Motor neuron (in vitro differentiated cells): ENCODE data around the gene ACADL. TPM values are rescaled to one million over a fixed set of nuclear protein-coding genes. Genes with fewer than 3 reads are reported as not detected.

Source experiments
- ATAC-seq, 8 experiments: fragments of 200-7000 bp; cut with Tn5 transposase; replicated peaks in 6 of 8; 2 replicates each; pipeline ENCODE4 v1.8.0; 2021; ENCODE audit warnings: mild to moderate bottlenecking in 8 of 8, moderate library complexity in 8 of 8
- H3K27ac ChIP-seq, 2 donors: fragments of 250-450 bp; sonication (Bioruptor Pico); 2 replicates each; pipeline ENCODE4 v1.9.0; 2021; ENCODE audit warnings: antibody characterized with exemption in 2 of 2, mild to moderate bottlenecking in 2 of 2, moderate library complexity in 1 of 2
- H3K4me1 ChIP-seq, 2 donors: fragments of 250-450 bp; sonication (Bioruptor Pico); replicated peaks in 1 of 2; 2 replicates each; pipeline ENCODE4 v1.6.1; 2021; ENCODE audit warnings: antibody characterized with exemption in 2 of 2, mild to moderate bottlenecking in 2 of 2, moderate library complexity in 1 of 2
- H3K4me3 ChIP-seq, 5 donors: fragments of 250-450 bp; sonication (Bioruptor Pico); 2 replicates each; pipeline ENCODE4 v1.9.0; 2021; ENCODE audit warnings: antibody characterized with exemption in 5 of 5, mild to moderate bottlenecking in 5 of 5, moderate library complexity in 4 of 5
- WGBS, 10 experiments: fragments of 450-650 bp; shearing (Covaris generic); methylation state at CpG; one replicate each; pipeline ENCODE4 v1.0.0; 2022; 5-methylcytosine and 5-hydroxymethylcytosine counted together
- in situ Hi-C, 9 experiments: fragments of 400-800 bp; cut with MboI; loops; one replicate each; pipeline ENCODE4 v1.15.0; 2021; ENCODE audit warnings: low sequenced_read_pairs in 9 of 9, low pct_unique_long_range_greater_than_20kb in 2 of 9; ENCODE audit not compliant: unreplicated experiment in 9 of 9
- total RNA-seq, 8 experiments: library from RNA; unstranded; fragments of 300-600 nt; gene quantifications; 2 replicates each; pipeline versions ENCODE4 v1.2.3 to v1.2.4, GENCODE V29; 2022

ACADL gene
- total RNA-seq, 8 experiments from 2014 or later = 0.08 to 1.4 (median 0.41) TPM; not detected in 2

- H3K4me3 ChIP-seq = no peak overlapping the region
- no peak overlapping the region for H3K27ac ChIP-seq
- WGBS, 10 experiments = 0 to 100% (median 50%) methylated on average over 1 to 2 of the region's 2 CpGs; no CpG with 5 or more reads in 4 of the 10 experiments
- in situ Hi-C loops = loop anchor here in 1 of 9 experiments (25.0 kb wide), 1 partner anchor 182 kb away; no protein-coding TSS in a partner anchor
- ATAC-seq = no peak
- H3K4me1 ChIP-seq = no peaks in the 10 kb centered on the region
These were observed 5.3 kb upstream of the ACADL start for GRCh38 chr2:210230518-210230917.

- no peaks in the 10 kb centered on the region for H3K4me1 ChIP-seq
- 0 to 100% (median 67%) methylated on average over 1 to 6 of the region's 7 CpGs; no CpG with 5 or more reads in 1 of the 10 experiments for WGBS, 10 experiments
- in situ Hi-C loops = loop anchor here in 1 of 9 experiments (25.0 kb wide), 1 partner anchor 184 kb away; no protein-coding TSS in a partner anchor
- ATAC-seq = no peak
- no peak overlapping the region for H3K27ac ChIP-seq
- no peak overlapping the region for H3K4me3 ChIP-seq
These were observed 3.3 kb upstream of the ACADL start for GRCh38 chr2:210228586-210228985.

GRCh38 chr2:210227290-210228088 lies 2.2 kb upstream of the ACADL start:
- WGBS, 10 experiments = 59 to 100% (median 85%) methylated on average over 1 to 4 of the region's 4 CpGs; no CpG with 5 or more reads in 4 of the 10 experiments
- no peak for ATAC-seq
- Histone ChIP-seq H3K27ac (no peak overlapping the region), H3K4me3 (no peak overlapping the region), H3K4me1 (no peaks in the 10 kb centered on the region)
- in situ Hi-C loops = loop anchor here in 1 of 9 experiments (25.0 kb wide), 1 partner anchor 185 kb away; no protein-coding TSS in a partner anchor

- in situ Hi-C loops = loop anchor here in 1 of 9 experiments (25.0 kb wide), 1 partner anchor 186 kb away; no protein-coding TSS in a partner anchor
- ATAC-seq = no peak
- WGBS, 10 experiments = 40 to 100% (median 90%) methylated on average over 1 to 2 of the region's 2 CpGs; no CpG with 5 or more reads in 1 of the 10 experiments
- no peaks in the 10 kb centered on the region for H3K4me1 ChIP-seq
- no peak overlapping the region for H3K27ac ChIP-seq
- no peak overlapping the region for H3K4me3 ChIP-seq
These were observed 976 bp upstream of the ACADL start for GRCh38 chr2:210226223-210226622.

GRCh38 chr2:210224591-210224940 lies 681 bp downstream of the ACADL start:
- ATAC-seq = peak in 7 of 8 experiments; percentile 31 to 67 (median 61)
- H3K4me1 ChIP-seq = no peaks in the 10 kb centered on the region
- WGBS, 10 experiments = 0 to 46% (median 7%) methylated on average over 1 to 19 of the region's 24 CpGs; no CpG with 5 or more reads in 2 of the 10 experiments
- in situ Hi-C loops = loop anchor here in 3 of 9 experiments (25.0 kb wide), 3 partner anchors 262 to 1837 kb away; partner anchors contain the start of gene PTH2R (in 1 of the 3)
- peak overlapping the region; percentile 46 to 74 (median 58) for H3K4me3 ChIP-seq
- no peak overlapping the region for H3K27ac ChIP-seq

- H3K4me3 ChIP-seq = no peak overlapping the region
- no peaks in the 10 kb centered on the region for H3K4me1 ChIP-seq
- H3K27ac ChIP-seq = no peak overlapping the region
- no peak for ATAC-seq
- 0 to 71% (median 41%) methylated on average over 1 of the region's 1 CpG; no CpG with 5 or more reads in 2 of the 10 experiments for WGBS, 10 experiments
- in situ Hi-C loops = loop anchor here in 3 of 9 experiments (25.0 kb wide), 3 partner anchors 253 to 1828 kb away; partner anchors contain the start of gene PTH2R (in 1 of the 3)
These were observed 10.1 kb downstream of the ACADL start for GRCh38 chr2:210215120-210215519.

- 0 to 100% (median 86%) methylated on average over 1 of the region's 1 CpG; no CpG with 5 or more reads in 3 of the 10 experiments for WGBS, 10 experiments
- in situ Hi-C loops = loop anchor here in 3 of 9 experiments (25.0 kb wide), 3 partner anchors 248 to 1823 kb away; partner anchors contain the start of gene PTH2R (in 1 of the 3)
- H3K27ac ChIP-seq = no peak overlapping the region
- H3K4me1 ChIP-seq = no peaks in the 10 kb centered on the region
- no peak for ATAC-seq
- H3K4me3 ChIP-seq = no peak overlapping the region
These were observed 15.1 kb downstream of the ACADL start for GRCh38 chr2:210210185-210210584.

- Histone ChIP-seq H3K4me1 (no peaks in the 10 kb centered on the region), H3K27ac (no peak overlapping the region), H3K4me3 (no peak overlapping the region)
- no peak for ATAC-seq
- in situ Hi-C loops = loop anchor here in 4 of 9 experiments (10.0 to 25.0 kb wide), 4 partner anchors 233 to 1821 kb away; partner anchors contain the start of gene PTH2R (in 1 of the 4)
- WGBS, 10 experiments = 0 to 100% (median 80%) methylated on average over 1 of the region's 1 CpG; no CpG with 5 or more reads in 1 of the 10 experiments
These were observed 17.3 kb downstream of the ACADL start for GRCh38 chr2:210207929-210208328.

- Histone ChIP-seq H3K27ac (no peak overlapping the region), H3K4me3 (no peak overlapping the region), H3K4me1 (no peaks in the 10 kb centered on the region)
- no peak for ATAC-seq
- WGBS, 10 experiments = 0 to 100% (median 50%) methylated on average over 1 of the region's 1 CpG; no CpG with 5 or more reads in 2 of the 10 experiments
- in situ Hi-C loops = loop anchor here in 4 of 9 experiments (10.0 to 25.0 kb wide), 4 partner anchors 229 to 1816 kb away; partner anchors contain the start of gene PTH2R (in 1 of the 4)
These were observed 21.7 kb downstream of the ACADL start for GRCh38 chr2:210203558-210203957.

GRCh38 chr2:210203147-210203546 lies 22.1 kb downstream of the ACADL start:
- H3K4me1 ChIP-seq = no peaks in the 10 kb centered on the region
- WGBS, 10 experiments = 0 to 83% (median 48%) methylated on average over 1 of the region's 1 CpG
- in situ Hi-C loops = loop anchor here in 4 of 9 experiments (10.0 to 25.0 kb wide), 4 partner anchors 228 to 1816 kb away; partner anchors contain the start of gene PTH2R (in 1 of the 4)
- ATAC-seq = no peak
- H3K27ac ChIP-seq = no peak overlapping the region
- no peak overlapping the region for H3K4me3 ChIP-seq

GRCh38 chr2:210199854-210200253 lies 25.4 kb downstream of the ACADL start:
- H3K4me1 ChIP-seq = no peaks in the 10 kb centered on the region
- H3K27ac ChIP-seq = no peak overlapping the region
- WGBS, 10 experiments = 53 to 100% (median 80%) methylated on average over 1 to 3 of the region's 3 CpGs; no CpG with 5 or more reads in 2 of the 10 experiments
- no peak for ATAC-seq
- in situ Hi-C loops = loop anchor here in 6 of 9 experiments (10.0 to 25.0 kb wide), 7 partner anchors 125 to 1813 kb away; partner anchors contain the start of gene PTH2R (in 2 of the 6)
- H3K4me3 ChIP-seq = no peak overlapping the region

GRCh38 chr2:210199186-210199765 lies 26.0 kb downstream of the ACADL start:
- in situ Hi-C loops = loop anchor here in 3 of 9 experiments (10.0 to 25.0 kb wide), 5 partner anchors 124 to 1787 kb away; partner anchors contain the start of gene PTH2R (in 1 of the 3)
- Histone ChIP-seq H3K27ac (no peak overlapping the region), H3K4me1 (no peaks in the 10 kb centered on the region), H3K4me3 (no peak overlapping the region)
- ATAC-seq = no peak
